ENCODE measurements around the gene PTGER3.

- TF ChIP-seq CHD1 (IDR thresholded peaks at IDR 0.05; ENCODE audit: low read depth, low read length) (no peak), JUNB (IDR thresholded peaks at IDR 0.05) (no peak), CTCF (IDR thresholded peaks at IDR 0.05 in 2 of 3, conservative IDR thresholded peaks at IDR 0.05 in 1 of 3; ENCODE audit: control insufficient read depth in 2 of 3, extremely low read depth in 1 of 3, insufficient read depth in 1 of 3, low read depth in 3 of 3, low read length in 3 of 3) (no peak), TAF1 (IDR thresholded peaks at IDR 0.05; ENCODE audit: borderline replicate concordance, low read depth, low read length) (no peak), TCF3 (IDR thresholded peaks at IDR 0.05; ENCODE audit: borderline replicate concordance, insufficient read depth, low read depth, low read length) (no peak), EZH2 (IDR thresholded peaks at IDR 0.05; ENCODE audit: borderline replicate concordance, control insufficient read depth, low read depth, low read length) (no peak), RFX5 (IDR thresholded peaks at IDR 0.05; ENCODE audit: low read depth, low read length) (no peak)
These were observed 24.1 kb downstream of the PTGER3 start for GRCh38 chr1:71023515-71023914.

All from GM12878 (cell line).